CD4-positive, alpha-beta T cell treated with Interleukin-6 for 4 hours (primary cell): ENCODE results near the gene TP73.

Experiments used
- DNase-seq: peaks from one replicate; pipeline ENCODE4 v3.0.0-alpha.2; 2020; ENCODE audit warnings: mixed read lengths

Gene TP73

GRCh38 chr1:3651930-3652547, at the start of gene TP73:
TSS of gene TP73 (plus strand) at chr1:3652516. CDS start at chr1:3682366, 29,850 bp downstream.
- no peak for DNase-seq

GRCh38 chr1:3603156-3603555, 49.2 kb upstream of the TP73 start:
- no peak for DNase-seq

GRCh38 chr1:3603571-3604467, 48.5 kb upstream of the TP73 start:
- no peak for DNase-seq

- DNase-seq, result no peak
These were observed 47.8 kb upstream of the TP73 start for GRCh38 chr1:3604468-3604974.

GRCh38 chr1:3604997-3605823, 47.1 kb upstream of the TP73 start:
- DNase-seq, result no peak

GRCh38 chr1:3606779-3607702, 45.3 kb upstream of the TP73 start:
- DNase-seq, result no peak

GRCh38 chr1:3607703-3608065, 44.6 kb upstream of the TP73 start:
- DNase-seq, result no peak

GRCh38 chr1:3608154-3608553, 44.2 kb upstream of the TP73 start:
- DNase-seq, result no peak

GRCh38 chr1:3609016-3609768, 43.1 kb upstream of the TP73 start:
- no peak for DNase-seq

GRCh38 chr1:3609769-3610526, 42.4 kb upstream of the TP73 start:
- no peak for DNase-seq

GRCh38 chr1:3610527-3611169, 41.7 kb upstream of the TP73 start:
- DNase-seq, result peak; percentile 7

- DNase-seq, result peak; percentile 92
These were observed 40.9 kb upstream of the TP73 start, which contains the start of gene MEGF6 for GRCh38 chr1:3611170-3612019. TSS of gene MEGF6 (minus strand) at chr1:3611508. CDS start at chr1:3611268, 240 bp downstream.

GRCh38 chr1:3612123-3612522, 40.2 kb upstream of the TP73 start:
- no peak for DNase-seq

- peak; percentile 32 for DNase-seq
These were observed 37.3 kb upstream of the TP73 start for GRCh38 chr1:3614755-3615742.

- no peak for DNase-seq
These were observed 35.5 kb upstream of the TP73 start for GRCh38 chr1:3616861-3617260.

- no peak for DNase-seq
These were observed 34.4 kb upstream of the TP73 start for GRCh38 chr1:3617806-3618345.

GRCh38 chr1:3618531-3618880, 33.8 kb upstream of the TP73 start:
- DNase-seq, result no peak
